ENCODE data around the gene TRIM2. TPM values are rescaled to one million over a fixed set of nuclear protein-coding genes. Genes with fewer than 3 reads are reported as not detected.

The TRIM2 gene
- total and polyA plus RNA-seq, 2 donors (not counting 1 experiment from before 2014, with no cell fraction given) = 39.6 to 90.8 TPM

- Histone ChIP-seq H3K79me2 (ENCODE audit: control insufficient read depth, insufficient read depth, low read length) (peaks cover 6% of the 10 kb centered on the region), H3K4me3 (replicated peaks in 1 of 4; ENCODE audit: control extremely low read depth in 1 of 4, insufficient read depth in 1 of 4, low read depth in 3 of 4, low read length in 4 of 4) (no peak overlapping the region), H2AFZ (ENCODE audit: low read length) (no peak overlapping the region), H4K20me1 (ENCODE audit: control insufficient read depth, extremely low read depth, insufficient read depth, low read length) (no peaks in the 10 kb centered on the region), H3K36me3 (ENCODE audit: control insufficient read depth, insufficient read depth, low read length) (no peaks in the 10 kb centered on the region), H3K27me3 (ENCODE audit: control insufficient read depth, insufficient read depth, low read length) (no peaks in the 10 kb centered on the region), H3K9ac (ENCODE audit: insufficient read depth, low read length) (no peak overlapping the region), H3K4me1 (ENCODE audit: control insufficient read depth, extremely low read depth, insufficient read depth, low read length) (peaks cover 7% of the 10 kb centered on the region), H3K9me3 (ENCODE audit: control insufficient read depth, insufficient read depth, low read depth, low read length) (no peaks in the 10 kb centered on the region), H3K27ac (ENCODE audit: insufficient read depth, low read length) (no peak overlapping the region), H3K4me2 (ENCODE audit: extremely low read depth, insufficient read depth, low read length) (no peak overlapping the region)
- no peak for DNase-seq (ENCODE audit: low read depth in 2 of 2)
- TF ChIP-seq EZH2 (IDR thresholded peaks at IDR 0.05; ENCODE audit: low read length, missing control alignments) = no peak
- TF ChIP-seq CTCF (conservative IDR thresholded peaks at IDR 0.05 in 1 of 2, IDR thresholded peaks at IDR 0.05 in 1 of 2; ENCODE audit: low read depth in 1 of 2, low read length in 2 of 2) = no peak
Measured at GRCh38 chr4:153261461-153261860, 57.2 kb downstream of the TRIM2 start.

- Histone ChIP-seq H3K79me2 (ENCODE audit: control insufficient read depth, insufficient read depth, low read length) (peaks cover 6% of the 10 kb centered on the region), H4K20me1 (ENCODE audit: control insufficient read depth, extremely low read depth, insufficient read depth, low read length) (no peaks in the 10 kb centered on the region), H2AFZ (ENCODE audit: low read length) (no peak overlapping the region), H3K9me3 (ENCODE audit: control insufficient read depth, insufficient read depth, low read depth, low read length) (no peaks in the 10 kb centered on the region), H3K27ac (ENCODE audit: insufficient read depth, low read length) (no peak overlapping the region), H3K4me1 (ENCODE audit: control insufficient read depth, extremely low read depth, insufficient read depth, low read length) (peaks cover 6% of the 10 kb centered on the region), H3K4me3 (replicated peaks in 1 of 4; ENCODE audit: control extremely low read depth in 1 of 4, insufficient read depth in 1 of 4, low read depth in 3 of 4, low read length in 4 of 4) (no peak overlapping the region), H3K36me3 (ENCODE audit: control insufficient read depth, insufficient read depth, low read length) (no peaks in the 10 kb centered on the region), H3K9ac (ENCODE audit: insufficient read depth, low read length) (no peak overlapping the region), H3K4me2 (ENCODE audit: extremely low read depth, insufficient read depth, low read length) (no peak overlapping the region), H3K27me3 (ENCODE audit: control insufficient read depth, insufficient read depth, low read length) (no peaks in the 10 kb centered on the region)
- DNase-seq (ENCODE audit: low read depth in 2 of 2) = no peak
- TF ChIP-seq CTCF (conservative IDR thresholded peaks at IDR 0.05 in 1 of 2, IDR thresholded peaks at IDR 0.05 in 1 of 2; ENCODE audit: low read depth in 1 of 2, low read length in 2 of 2) (no peak), EZH2 (IDR thresholded peaks at IDR 0.05; ENCODE audit: low read length, missing control alignments) (no peak)
Measured at GRCh38 chr4:153261914-153262313, 57.7 kb downstream of the TRIM2 start.

DNA sequence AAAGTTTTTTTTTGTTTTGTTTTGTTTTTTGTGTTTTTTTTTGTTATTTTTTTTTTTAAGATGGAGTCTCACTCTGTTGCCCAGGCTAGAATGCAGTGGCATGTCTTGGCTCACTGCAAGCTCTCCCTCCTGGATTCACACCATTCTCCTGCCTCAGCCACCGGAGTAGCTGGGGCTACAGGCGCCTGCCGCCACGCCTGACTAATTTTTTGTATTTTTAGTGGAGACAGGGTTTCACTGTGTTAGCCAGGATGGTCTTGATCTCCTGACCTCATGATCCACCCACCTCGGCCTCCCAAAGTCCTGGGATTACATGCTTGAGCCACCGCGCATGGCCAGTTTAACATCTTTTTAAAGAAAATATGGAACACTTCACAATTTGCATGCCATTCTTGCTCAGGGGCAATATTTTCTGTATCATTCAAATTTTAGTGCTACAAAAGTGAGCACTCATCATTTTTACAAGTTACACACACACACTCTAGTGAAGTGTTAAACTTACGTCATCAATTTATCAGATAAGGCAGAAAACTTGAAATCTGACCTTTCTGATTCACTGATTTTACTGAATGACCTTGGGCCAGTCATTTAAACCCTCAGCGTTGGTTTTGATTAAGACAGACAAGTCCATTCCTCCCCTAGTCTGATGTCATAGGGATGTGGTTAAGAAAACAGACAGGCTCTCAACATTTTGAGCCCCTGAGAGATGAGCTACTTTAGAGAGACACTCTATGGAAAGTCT lies 61.2 kb downstream of the TRIM2 start:
- H3K27me3 ChIP-seq (ENCODE audit: control insufficient read depth, insufficient read depth, low read length) = no peaks in the 10 kb centered on the region
- H3K4me2 ChIP-seq (ENCODE audit: extremely low read depth, insufficient read depth, low read length) = no peak overlapping the region
- H3K27ac ChIP-seq (ENCODE audit: insufficient read depth, low read length) = no peak overlapping the region
- TF ChIP-seq CTCF (conservative IDR thresholded peaks at IDR 0.05 in 1 of 2, IDR thresholded peaks at IDR 0.05 in 1 of 2; ENCODE audit: low read depth in 1 of 2, low read length in 2 of 2) (no peak), EZH2 (IDR thresholded peaks at IDR 0.05; ENCODE audit: low read length, missing control alignments) (no peak)
- H3K36me3 ChIP-seq (ENCODE audit: control insufficient read depth, insufficient read depth, low read length) = no peaks in the 10 kb centered on the region
- H2AFZ ChIP-seq (ENCODE audit: low read length) = no peak overlapping the region
- no peak overlapping the region for H3K9ac ChIP-seq (ENCODE audit: insufficient read depth, low read length)
- no peaks in the 10 kb centered on the region for H3K4me1 ChIP-seq (ENCODE audit: control insufficient read depth, extremely low read depth, insufficient read depth, low read length)
- H3K79me2 ChIP-seq (ENCODE audit: control insufficient read depth, insufficient read depth, low read length) = peaks cover 6% of the 10 kb centered on the region
- H3K9me3 ChIP-seq (ENCODE audit: control insufficient read depth, insufficient read depth, low read depth, low read length) = no peaks in the 10 kb centered on the region
- no peak overlapping the region for H3K4me3 ChIP-seq (replicated peaks in 1 of 4; ENCODE audit: control extremely low read depth in 1 of 4, insufficient read depth in 1 of 4, low read depth in 3 of 4, low read length in 4 of 4)
- no peak for DNase-seq (ENCODE audit: low read depth in 2 of 2)
- H4K20me1 ChIP-seq (ENCODE audit: control insufficient read depth, extremely low read depth, insufficient read depth, low read length) = no peaks in the 10 kb centered on the region
